ENCODE data around the gene CSMD2. TPM values are rescaled to one million over a fixed set of nuclear protein-coding genes. Genes with fewer than 3 reads are reported as not detected.
A peak's percentile ranks its signal among the peaks of the same experiment; 100 is the strongest.

CSMD2 gene
- total and polyA plus RNA-seq, 2 of the 8 experiments (the other 6 are each of a cell fraction or from before 2014, with no cell fraction given): 7.0 to 14.7 TPM

- H3K79me2 ChIP-seq (ENCODE audit: control insufficient read depth in 1 of 2, insufficient read depth in 2 of 2, low read length in 2 of 2): no peaks in the 10 kb centered on the region
- H3K4me3 ChIP-seq (ENCODE audit: extremely low read depth in 1 of 4, insufficient read depth in 2 of 4, low read depth in 3 of 4, low read length in 4 of 4): no peak overlapping the region
- H2BK5ac ChIP-seq (ENCODE audit: low read depth, low read length): no peak overlapping the region
- H2BK12ac ChIP-seq (ENCODE audit: low read depth, low read length): no peak overlapping the region
- no peak overlapping the region for H2BK20ac ChIP-seq (ENCODE audit: low read length)
- no peak overlapping the region for H2AFZ ChIP-seq (ENCODE audit: low read length)
- H4K8ac ChIP-seq (ENCODE audit: extremely low read depth, insufficient read depth, low read length): peak overlapping the region; percentile 40; the same call in 1 of the 2 replicates
- H3K27ac ChIP-seq (ENCODE audit: low read depth, low read length): no peak overlapping the region
- H3K4me1 ChIP-seq (replicated peaks in 1 of 4; ENCODE audit: control insufficient read depth in 3 of 4, insufficient read depth in 4 of 4, low read length in 3 of 4): no peaks in the 10 kb centered on the region
- peaks cover 9 to 18% of the 10 kb centered on the region in 2 experiments; a peak in 3 of 4 replicates for H3K9me3 ChIP-seq (ENCODE audit: insufficient read depth in 2 of 2, low read depth in 1 of 2, low read length in 1 of 2)
- no peak overlapping the region for H2BK15ac ChIP-seq (ENCODE audit: low read length)
- no peak overlapping the region for H3K56ac ChIP-seq (replicated peaks; ENCODE audit: insufficient read length, low read depth, low read length)
- no peak for DNase-seq (ENCODE audit: low read depth in 1 of 2, low spot score in 2 of 2)
- H2BK120ac ChIP-seq (replicated peaks; ENCODE audit: low read depth, low read length): no peak overlapping the region
- no peak overlapping the region for H3K18ac ChIP-seq (ENCODE audit: extremely low read depth, low read length)
- peaks cover 0 to 5% (median 0%) of the 10 kb centered on the region in 4 experiments; a peak in 1 of 8 replicates for H3K36me3 ChIP-seq (ENCODE audit: control insufficient read depth in 2 of 4, insufficient read depth in 4 of 4, low read length in 3 of 4)
- H3K23ac ChIP-seq (ENCODE audit: insufficient read length): no peak overlapping the region
- no peak for FAIRE-seq
- H3K4me2 ChIP-seq (ENCODE audit: insufficient read depth in 1 of 2, low read depth in 2 of 2, low read length in 2 of 2): no peak overlapping the region
- H3K14ac ChIP-seq (ENCODE audit: insufficient read length): no peak overlapping the region
- no peak overlapping the region for H3K4ac ChIP-seq (replicated peaks; ENCODE audit: insufficient read length, low read depth, low read length)
- H2AK5ac ChIP-seq (ENCODE audit: low read depth, low read length): no peak overlapping the region
- no peaks in the 10 kb centered on the region for H4K20me1 ChIP-seq (replicated peaks in 1 of 2; ENCODE audit: control insufficient read depth in 1 of 2, insufficient read depth in 2 of 2, low read length in 2 of 2)
- H3K23me2 ChIP-seq (ENCODE audit: low read depth, low read length): no peaks in the 10 kb centered on the region
- no peak overlapping the region for H4K5ac ChIP-seq (ENCODE audit: insufficient read length, low read depth, low read length)
- POLR2A ChIA-PET (ENCODE audit: partially characterized antibody): no interaction called here
- CTCF ChIA-PET (ENCODE audit: partially characterized antibody): interaction anchor here (1.0 kb wide), 1 partner anchor 161 kb away, joined by 3 read pairs; no protein-coding TSS in a partner anchor
- H3K9ac ChIP-seq (replicated peaks in 1 of 4; ENCODE audit: extremely low read depth in 1 of 4, low read depth in 3 of 4, low read length in 3 of 4): no peak overlapping the region
- H3K27me3 ChIP-seq (replicated peaks in 1 of 4; ENCODE audit: control insufficient read depth in 3 of 4, extremely low read depth in 1 of 4, insufficient read depth in 3 of 4, low read length in 3 of 4): no peaks in the 10 kb centered on the region
- no peak overlapping the region for H4K91ac ChIP-seq (replicated peaks; ENCODE audit: insufficient read length, low read length)
- H3K79me1 ChIP-seq (ENCODE audit: low read depth, low read length): no peaks in the 10 kb centered on the region
- no peak for TF ChIP-seq TEAD4 (IDR thresholded peaks at IDR 0.05; ENCODE audit: low read depth, low read length)
- no peak for TF ChIP-seq ZNF274 (IDR thresholded peaks at IDR 0.05; ENCODE audit: borderline replicate concordance, extremely low read depth, low read length)
- no peak for TF ChIP-seq EP300 (IDR thresholded peaks at IDR 0.05; ENCODE audit: borderline replicate concordance in 1 of 2, low read depth in 2 of 2, low read length in 2 of 2)
- TF ChIP-seq GTF2F1 (IDR thresholded peaks at IDR 0.05; ENCODE audit: borderline replicate concordance, low read depth, low read length): no peak
- TF ChIP-seq JUN (IDR thresholded peaks at IDR 0.05; ENCODE audit: low read depth, low read length): no peak
- TF ChIP-seq POU5F1 (IDR thresholded peaks at IDR 0.05; ENCODE audit: low read depth, low read length): no peak
- no peak for TF ChIP-seq RNF2 (IDR thresholded peaks at IDR 0.05; ENCODE audit: borderline replicate concordance, low read depth, low read length, missing control alignments, poor library complexity, severe bottlenecking)
- TF ChIP-seq TCF12 (IDR thresholded peaks at IDR 0.05; ENCODE audit: low read depth, low read length): no peak
- no peak for TF ChIP-seq EGR1 (IDR thresholded peaks at IDR 0.05; ENCODE audit: borderline replicate concordance, low read depth, low read length)
- TF ChIP-seq SAP30 (IDR thresholded peaks at IDR 0.05; ENCODE audit: insufficient read depth, insufficient replicate concordance, low read length): no peak
- no peak for TF ChIP-seq JUND (IDR thresholded peaks at IDR 0.05; ENCODE audit: low read length)
- TF ChIP-seq SP1 (IDR thresholded peaks at IDR 0.05; ENCODE audit: low read depth, low read length): no peak
- TF ChIP-seq GABPA (IDR thresholded peaks at IDR 0.05; ENCODE audit: borderline replicate concordance, insufficient read depth, low read length): no peak
- TF ChIP-seq POLR2AphosphoS5 (IDR thresholded peaks at IDR 0.05; ENCODE audit: low read depth, low read length): no peak
Measured at GRCh38 chr1:33826311-33826710, 338.7 kb downstream of the CSMD2 start.
